Stimulated activated naive CD4-positive, alpha-beta T cell (primary cell): ENCODE results near the gene MUC12.
"Not testable (repeated sequence)": the region's sequence is repeated elsewhere in the genome, so short reads cannot be mapped to it uniquely, and the experiment has no call there.

Experiments used
- DNase-seq, 6 experiments: peaks; one replicate each; lab custom pipeline; 2025; lab: John Stamatoyannopoulos, UW

The MUC12 gene

GRCh38 chr7:100969066-100969615 is at the start of gene MUC12:
Gene MUC12, plus strand, starts transcription at chr7:100969565. Its CDS starts 58 bp downstream, at chr7:100969623.
- DNase-seq: no peak

GRCh38 chr7:100919779-100920437 is 49.5 kb upstream of the MUC12 start:
- not testable (repeated sequence) for DNase-seq

DNA sequence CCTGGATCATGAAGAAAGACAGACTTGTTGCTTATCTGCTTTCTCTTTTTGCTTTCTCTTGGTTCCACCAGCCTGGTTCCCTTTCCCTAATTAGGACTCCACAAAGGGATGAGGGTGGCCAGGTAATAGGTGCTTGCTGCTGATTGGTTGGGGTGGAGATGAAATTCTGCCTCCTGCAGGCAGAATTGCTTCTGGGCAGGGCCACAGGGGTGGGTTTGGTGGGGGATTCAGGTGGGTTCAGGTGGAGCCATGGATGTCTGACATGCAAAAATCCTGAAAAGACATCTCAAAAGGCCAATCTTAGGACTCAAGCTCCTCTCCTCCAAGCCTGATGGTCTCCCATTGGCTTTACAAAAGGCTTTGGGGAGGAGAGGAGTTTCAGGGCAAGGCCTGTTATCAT is 48.3 kb upstream of the MUC12 start:
- no peak for DNase-seq

DNA sequence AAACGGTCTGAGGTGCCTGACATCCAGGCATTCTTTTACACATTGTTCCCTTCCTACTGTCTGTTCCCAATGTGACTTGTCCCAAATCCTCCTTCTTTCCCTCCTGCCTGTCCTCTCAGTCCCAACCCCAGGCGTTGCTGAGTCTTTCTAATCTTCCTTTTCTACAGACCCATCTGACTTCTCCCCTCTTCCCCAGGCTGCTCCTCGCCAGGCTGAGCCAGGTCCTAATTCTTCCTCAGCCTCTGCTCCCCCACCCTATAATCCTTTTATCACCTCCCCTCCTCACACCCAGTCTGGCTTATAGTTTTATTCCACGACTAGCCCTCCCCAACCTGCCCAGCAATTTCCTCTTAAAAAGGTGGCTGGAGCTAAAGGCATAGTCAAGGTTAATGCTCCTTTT is 45.7 kb upstream of the MUC12 start:
- DNase-seq: not testable (repeated sequence)

GRCh38 chr7:100929808-100930174 is 39.6 kb upstream of the MUC12 start:
- no peak for DNase-seq

DNA sequence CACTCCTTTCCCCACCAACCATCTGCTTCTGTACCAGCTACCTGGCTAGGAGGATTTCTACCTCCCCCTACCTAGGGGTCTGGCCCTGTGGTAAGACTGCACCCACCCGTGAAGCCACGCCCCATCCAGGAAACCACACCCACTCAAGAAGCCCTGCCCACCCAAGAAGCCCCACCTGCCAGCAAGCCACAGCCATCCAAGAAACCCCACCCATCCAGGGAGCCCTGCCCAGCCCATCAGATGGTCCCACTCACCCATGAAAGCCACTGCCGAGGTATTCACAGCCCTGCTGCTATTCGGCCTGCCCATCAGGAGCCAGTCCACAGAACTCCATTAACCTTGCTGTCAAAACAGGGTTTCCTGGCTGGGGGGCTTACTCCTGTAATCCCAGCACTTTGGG is 35.6 kb upstream of the MUC12 start:
- DNase-seq: no peak

- DNase-seq: not testable (repeated sequence)
These were observed 34.0 kb upstream of the MUC12 start for GRCh38 chr7:100935381-100935780.

GRCh38 chr7:100936167-100936566 is 33.2 kb upstream of the MUC12 start:
- DNase-seq: not testable (repeated sequence)

GRCh38 chr7:100942045-100942774 is 27.2 kb upstream of the MUC12 start:
- DNase-seq: no peak

- no peak for DNase-seq
These were observed 25.7 kb upstream of the MUC12 start for GRCh38 chr7:100943693-100944092.

DNA sequence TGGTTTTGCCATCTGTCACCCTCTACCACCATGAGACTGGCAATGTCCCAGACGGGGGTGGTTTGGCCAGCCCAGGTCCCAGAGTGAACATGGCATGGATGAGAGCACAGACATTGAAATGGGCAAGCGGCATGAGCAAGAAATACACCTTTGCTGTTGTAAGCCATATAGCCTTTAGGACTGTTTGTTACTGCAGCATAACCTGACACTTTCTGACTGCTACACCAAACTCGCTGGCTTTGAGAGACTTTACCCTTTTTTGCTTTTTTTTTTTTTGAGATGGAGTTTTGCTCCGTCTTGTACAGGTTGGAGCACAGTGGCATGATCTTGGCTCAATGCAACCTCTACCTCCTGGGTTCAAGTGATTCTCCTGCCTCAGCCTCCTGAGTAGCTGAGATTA is 25.2 kb upstream of the MUC12 start:
- no peak for DNase-seq

DNA sequence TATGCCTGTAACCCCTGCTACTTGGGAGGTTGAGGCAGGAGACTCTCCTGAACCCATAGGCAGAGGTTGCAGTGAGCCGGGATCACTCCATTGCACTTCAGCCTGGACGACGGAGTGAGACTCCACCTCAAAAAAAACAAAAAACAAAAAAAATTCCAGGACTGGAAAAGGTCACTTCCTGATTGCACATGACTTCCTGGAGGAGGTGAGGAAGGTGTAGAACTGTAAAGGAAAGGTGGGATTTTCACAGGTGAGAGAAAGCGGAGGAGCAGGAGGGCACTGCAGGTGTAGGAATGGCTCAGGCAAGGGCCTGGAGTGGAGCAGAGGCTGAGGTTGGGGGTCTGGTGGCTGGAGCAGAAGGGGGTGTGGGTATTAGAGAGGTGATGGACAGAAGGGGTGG is 23.3 kb upstream of the MUC12 start:
- no peak for DNase-seq

- no peak for DNase-seq
These were observed 22.5 kb upstream of the MUC12 start for GRCh38 chr7:100946766-100947365.

DNA sequence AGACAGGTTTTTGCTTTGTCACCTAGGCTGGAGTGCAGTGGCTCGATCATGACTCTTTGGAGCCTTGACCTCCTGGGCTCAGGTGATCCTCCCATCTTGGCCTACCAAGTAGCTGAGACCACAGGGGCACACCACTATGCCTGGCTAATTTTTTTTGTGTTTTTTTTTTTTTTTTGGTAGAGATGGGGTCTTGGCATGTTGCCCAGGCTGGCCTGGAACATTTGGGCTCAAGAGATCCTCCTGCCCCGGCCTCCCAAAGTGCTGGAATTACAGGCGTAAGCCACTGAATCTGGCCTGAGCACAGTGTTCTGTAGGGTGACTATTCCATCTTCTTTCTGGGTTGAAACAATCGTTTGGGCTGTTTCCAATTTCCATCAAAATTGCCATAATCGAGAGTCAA is 21.6 kb upstream of the MUC12 start:
- DNase-seq: no peak

DNA sequence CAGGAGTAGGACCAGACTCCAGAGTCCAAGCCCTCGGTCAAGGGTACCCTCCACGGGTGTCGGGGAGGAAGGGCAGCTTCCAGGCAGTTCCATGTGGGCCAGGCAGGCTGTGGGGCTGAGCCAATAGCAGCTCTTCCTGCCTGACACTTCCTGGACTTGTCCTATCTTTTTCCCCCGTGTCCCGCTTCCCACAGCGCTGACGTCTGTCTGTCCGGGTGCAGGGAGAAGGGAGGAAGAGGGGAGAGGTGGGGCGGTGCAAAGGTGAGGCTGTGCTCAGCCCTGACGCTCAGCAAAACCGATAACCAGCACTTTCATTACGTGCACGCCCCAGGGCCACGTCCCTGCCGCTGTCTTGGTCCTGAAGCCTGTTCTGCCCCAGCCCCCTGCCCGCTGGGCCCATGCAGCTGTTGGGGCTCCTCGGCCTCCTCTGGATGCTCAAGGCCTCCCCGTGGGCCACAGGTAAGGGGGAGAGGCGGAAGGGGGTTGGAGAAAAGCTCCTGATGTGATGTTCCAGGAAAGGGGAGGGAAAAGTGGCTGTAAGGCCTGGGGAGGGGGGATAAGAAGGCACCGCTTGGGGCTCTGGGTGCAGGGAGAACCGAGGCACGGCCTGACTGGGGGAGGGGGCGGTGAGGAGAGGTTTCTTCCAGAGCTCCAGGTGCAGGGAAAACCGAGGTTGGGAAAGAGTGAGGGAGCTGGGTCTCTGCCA is 20.0 kb upstream of the MUC12 start, which contains the start of gene MUC3A:
TSS of gene MUC3A (plus strand) at position 308 of the 706 bp plus-strand sequence. CDS start at position 399, 91 bp downstream.
- DNase-seq: no peak

DNA sequence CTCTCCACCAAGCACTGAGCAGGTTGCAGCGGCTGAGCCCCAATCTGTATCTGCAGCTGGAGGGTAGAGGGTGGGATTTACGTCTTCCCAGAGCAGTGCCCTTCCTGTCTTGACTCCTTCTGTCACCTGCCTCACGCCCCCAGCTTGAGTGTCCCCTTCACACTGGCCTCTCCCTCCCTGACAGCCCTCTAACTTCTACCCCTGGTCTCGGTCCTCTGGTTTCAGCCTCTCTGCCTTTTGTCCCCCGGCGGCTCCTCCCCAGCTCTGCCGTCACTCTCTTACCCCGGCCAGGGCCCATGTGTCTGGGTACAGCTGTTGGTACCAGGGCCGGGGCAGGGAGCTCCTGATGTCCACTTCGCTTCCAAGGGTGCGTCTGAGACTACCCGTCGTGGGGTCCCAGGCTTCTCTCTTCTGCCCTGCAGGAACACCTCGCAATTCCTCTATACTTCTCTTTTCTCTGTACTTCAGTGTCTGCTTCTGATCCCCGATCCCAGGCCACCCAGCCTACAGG is 19.4 kb upstream of the MUC12 start:
- DNase-seq: no peak

GRCh38 chr7:100951172-100951571 is 18.2 kb upstream of the MUC12 start:
- DNase-seq: no peak

GRCh38 chr7:100951888-100952560 is 17.3 kb upstream of the MUC12 start:
- DNase-seq: no peak

- no peak for DNase-seq
These were observed 16.7 kb upstream of the MUC12 start for GRCh38 chr7:100952641-100953040.

DNA sequence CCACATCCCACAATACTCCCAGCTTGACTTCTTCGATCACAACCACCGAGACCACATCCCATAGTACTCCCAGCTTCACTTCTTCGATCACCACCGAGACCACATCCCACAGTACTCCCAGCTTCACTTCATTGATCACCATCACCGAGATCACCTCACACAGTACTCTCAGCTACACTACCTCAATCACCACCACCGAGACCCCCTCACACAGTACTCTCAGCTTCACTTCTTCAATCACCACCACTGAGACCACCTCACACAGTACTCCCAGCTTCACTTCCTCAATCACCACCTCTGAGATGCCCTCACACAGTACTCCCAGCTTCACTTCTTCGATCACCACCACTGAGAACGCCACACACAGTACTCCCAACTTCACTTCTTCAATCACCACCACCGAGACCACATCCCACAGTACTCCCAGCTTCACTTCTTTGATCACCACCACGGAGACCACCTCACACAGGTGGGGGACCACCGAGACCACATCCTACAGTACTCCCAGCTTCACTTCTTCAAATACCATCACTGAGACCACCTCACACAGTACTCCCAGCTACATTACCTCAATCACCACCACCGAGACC is 11.4 kb upstream of the MUC12 start:
- no peak for DNase-seq

- DNase-seq: no peak
These were observed 9.5 kb upstream of the MUC12 start for GRCh38 chr7:100959894-100960293.
